Effector memory CD4-positive, alpha-beta T cell (primary cell): ENCODE data around the gene CRACDL.

Experiments used
- DNase-seq, 3 donors: peaks; one replicate each; pipeline ENCODE4 v3.0.0-alpha.2; 2020
- H3K27ac ChIP-seq: 2 replicates; pipeline ENCODE4 v1.7.0; 2013; ENCODE audit warnings: mild to moderate bottlenecking, low read length, moderate library complexity; ENCODE audit not compliant: insufficient read depth, poor library complexity, severe bottlenecking
- H3K27me3 ChIP-seq: replicated peaks from 2 replicates; pipeline ENCODE4 v1.7.0; 2013; ENCODE audit warnings: mild to moderate bottlenecking, low read length; ENCODE audit not compliant: insufficient read depth, control insufficient read depth, poor library complexity, severe bottlenecking
- H3K36me3 ChIP-seq: 2 replicates; pipeline ENCODE4 v1.7.0; 2013; ENCODE audit warnings: mild to moderate bottlenecking, low read length, moderate library complexity; ENCODE audit not compliant: control insufficient read depth, insufficient read depth
- H3K4me1 ChIP-seq: 2 replicates; pipeline ENCODE4 v1.7.0; 2013; ENCODE audit warnings: low read length, mild to moderate bottlenecking; ENCODE audit not compliant: control insufficient read depth, insufficient read depth, poor library complexity, severe bottlenecking
- H3K4me3 ChIP-seq: 2 replicates; pipeline ENCODE4 v1.7.0; 2013; ENCODE audit warnings: low read length, low read depth, mild to moderate bottlenecking; ENCODE audit not compliant: insufficient read depth, poor library complexity, severe bottlenecking
- H3K9me3 ChIP-seq: 2 replicates; pipeline ENCODE4 v1.7.0; 2013; ENCODE audit warnings: mild to moderate bottlenecking, low read length, moderate library complexity; ENCODE audit not compliant: control insufficient read depth

CRACDL gene

GRCh38 chr2:98827625-98828368 is 108.2 kb downstream of the CRACDL start:
- Histone ChIP-seq H3K4me3 (no peak overlapping the region), H3K36me3 (no peaks in the 10 kb centered on the region), H3K27me3 (no peaks in the 10 kb centered on the region), H3K4me1 (peaks cover 46% of the 10 kb centered on the region), H3K27ac (peak overlapping the region; percentile 23), H3K9me3 (no peaks in the 10 kb centered on the region)
- no peak for DNase-seq

- Histone ChIP-seq H3K4me3 (no peak overlapping the region), H3K9me3 (no peaks in the 10 kb centered on the region), H3K36me3 (no peaks in the 10 kb centered on the region), H3K27me3 (no peaks in the 10 kb centered on the region), H3K4me1 (peaks cover 41% of the 10 kb centered on the region), H3K27ac (no peak overlapping the region)
- DNase-seq: no peak
Observed at GRCh38 chr2:98826856-98827255, 109.2 kb downstream of the CRACDL start.

- H3K27ac ChIP-seq: no peak overlapping the region
- H3K4me1 ChIP-seq: peaks cover 41% of the 10 kb centered on the region
Observed at GRCh38 chr2:98825858-98826257, 110.2 kb downstream of the CRACDL start.

GRCh38 chr2:98825404-98825803 is 110.6 kb downstream of the CRACDL start:
- no peaks in the 10 kb centered on the region for H3K36me3 ChIP-seq
- H3K4me3 ChIP-seq: no peak overlapping the region
- DNase-seq: no peak
- H3K9me3 ChIP-seq: no peaks in the 10 kb centered on the region
- no peak overlapping the region for H3K27ac ChIP-seq
- no peaks in the 10 kb centered on the region for H3K27me3 ChIP-seq
- H3K4me1 ChIP-seq: peaks cover 36% of the 10 kb centered on the region

More at GRCh38 chr2:98825858-98826257, 110.2 kb downstream of the CRACDL start:
- no peaks in the 10 kb centered on the region for H3K9me3 ChIP-seq
- H3K27me3 ChIP-seq: no peaks in the 10 kb centered on the region
- DNase-seq: no peak
- H3K4me3 ChIP-seq: no peak overlapping the region
- no peaks in the 10 kb centered on the region for H3K36me3 ChIP-seq

GRCh38 chr2:98825020-98825350 is 111.0 kb downstream of the CRACDL start:
- Histone ChIP-seq H3K27me3 (no peaks in the 10 kb centered on the region), H3K27ac (no peak overlapping the region), H3K36me3 (no peaks in the 10 kb centered on the region)

GRCh38 chr2:98824256-98825019 is 111.6 kb downstream of the CRACDL start:
- H3K9me3 ChIP-seq: no peaks in the 10 kb centered on the region
- no peak for DNase-seq
- H3K27me3 ChIP-seq: no peaks in the 10 kb centered on the region
- no peaks in the 10 kb centered on the region for H3K36me3 ChIP-seq
- H3K27ac ChIP-seq: peak overlapping the region; percentile 33
- no peak overlapping the region for H3K4me3 ChIP-seq
- H3K4me1 ChIP-seq: peaks cover 27% of the 10 kb centered on the region

More at GRCh38 chr2:98825020-98825350, 111.0 kb downstream of the CRACDL start:
- no peak overlapping the region for H3K4me3 ChIP-seq
- DNase-seq: no peak
- H3K4me1 ChIP-seq: peaks cover 33% of the 10 kb centered on the region
- no peaks in the 10 kb centered on the region for H3K9me3 ChIP-seq

- Histone ChIP-seq H3K9me3 (no peaks in the 10 kb centered on the region), H3K36me3 (no peaks in the 10 kb centered on the region), H3K27ac (no peak overlapping the region), H3K4me1 (peaks cover 18% of the 10 kb centered on the region), H3K27me3 (no peaks in the 10 kb centered on the region), H3K4me3 (peak overlapping the region; percentile 57)
- DNase-seq: no peak
Observed at GRCh38 chr2:98823196-98824170, 112.5 kb downstream of the CRACDL start.

- peak; percentile 32 to 42 (median 34) for DNase-seq
- H3K27me3 ChIP-seq: no peaks in the 10 kb centered on the region
- peak overlapping the region; percentile 57 for H3K4me3 ChIP-seq
- peaks cover 8% of the 10 kb centered on the region for H3K4me1 ChIP-seq
- no peaks in the 10 kb centered on the region for H3K36me3 ChIP-seq
- no peaks in the 10 kb centered on the region for H3K9me3 ChIP-seq
- peak overlapping the region; percentile 35 for H3K27ac ChIP-seq
Observed at GRCh38 chr2:98822301-98823164, 113.5 kb downstream of the CRACDL start.

- H3K4me3 ChIP-seq: no peak overlapping the region
- no peak overlapping the region for H3K27ac ChIP-seq
- H3K27me3 ChIP-seq: no peaks in the 10 kb centered on the region
- no peak for DNase-seq
- H3K36me3 ChIP-seq: no peaks in the 10 kb centered on the region
- H3K9me3 ChIP-seq: no peaks in the 10 kb centered on the region
- peaks cover 6% of the 10 kb centered on the region for H3K4me1 ChIP-seq
Observed at GRCh38 chr2:98821629-98822135, 114.3 kb downstream of the CRACDL start.
